HG02678 (cell line): ENCODE data around the gene CFAP206.

Experiments
- ATAC-seq: cut with Tn5 transposase; IDR thresholded peaks from one replicate; pipeline ENCODE4 v1.9.1; 2021; ENCODE audit warnings: mild to moderate bottlenecking, moderate library complexity; ENCODE audit not compliant: unreplicated experiment

The CFAP206 gene

DNA sequence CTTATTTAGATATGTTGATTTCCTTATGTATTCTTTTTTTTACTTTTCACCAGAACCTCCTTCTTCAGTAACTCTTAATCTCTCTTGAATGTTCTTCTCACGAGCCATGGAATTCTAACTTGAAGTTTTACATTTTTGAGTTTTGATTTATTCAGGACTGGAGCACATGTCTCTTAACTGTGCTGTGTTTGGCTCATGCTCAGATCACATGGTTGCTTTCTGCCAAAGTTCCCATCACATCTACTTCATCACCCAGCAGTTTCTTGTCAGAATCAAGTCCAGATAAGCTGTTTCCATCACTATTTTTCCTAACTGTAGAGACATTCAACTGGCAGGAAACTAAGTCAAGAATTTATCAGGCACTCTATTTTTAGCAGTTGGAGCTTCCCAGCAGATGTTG lies 96.7 kb downstream of the CFAP206 start:
- ATAC-seq = no peak
